Parathyroid adenoma (tissue), 2 donors: ENCODE results near the gene VEPH1.

Experiments
- H2AFZ ChIP-seq: fragments of 300-600 bp; sonication (generic); one replicate; pipeline ENCODE4 v1.7.0; 2017; ENCODE audit warnings: antibody characterized with exemption, mild to moderate bottlenecking
- H3K27ac ChIP-seq: fragments of 300-600 bp; sonication (generic); one replicate; pipeline ENCODE4 v1.7.0; 2017
- H3K27me3 ChIP-seq: fragments of 300-600 bp; sonication (generic); one replicate; pipeline ENCODE4 v1.7.0; 2017; ENCODE audit warnings: low read length; ENCODE audit not compliant: control insufficient read depth, insufficient read depth
- H3K36me3 ChIP-seq: fragments of 300-600 bp; sonication (generic); one replicate; pipeline ENCODE4 v1.7.0; 2017; ENCODE audit warnings: low read length; ENCODE audit not compliant: control insufficient read depth, insufficient read depth
- H3K4me1 ChIP-seq: fragments of 300-600 bp; sonication (generic); one replicate; pipeline ENCODE4 v1.7.0; 2017; ENCODE audit warnings: control low read depth
- H3K4me2 ChIP-seq: fragments of 300-600 bp; sonication (generic); one replicate; pipeline ENCODE4 v1.7.0; 2017; ENCODE audit warnings: low read length
- H3K4me3 ChIP-seq: fragments of 300-600 bp; sonication (generic); one replicate; pipeline ENCODE4 v1.7.0; 2017; ENCODE audit warnings: low read depth, low read length
- H3K79me2 ChIP-seq: fragments of 300-600 bp; sonication (generic); one replicate; pipeline ENCODE4 v1.7.0; 2017; ENCODE audit warnings: control low read depth
- H3K9ac ChIP-seq: fragments of 300-600 bp; sonication (generic); one replicate; pipeline ENCODE4 v1.7.0; 2017; ENCODE audit warnings: mild to moderate bottlenecking
- H3K9me3 ChIP-seq: fragments of 300-600 bp; sonication (generic); one replicate; pipeline ENCODE4 v1.7.0; 2017; ENCODE audit warnings: low read length; ENCODE audit not compliant: control insufficient read depth
- TF ChIP-seq, protein P1 (sequence below): fragments of 300-600 bp; sonication (generic); IDR thresholded peaks from one replicate; pipeline ENCODE4 v1.7.0; 2017; ENCODE audit warnings: antibody characterized with exemption, mild to moderate bottlenecking
- donor health status: primary hyperparathyroidism.

Gene VEPH1

DNA sequence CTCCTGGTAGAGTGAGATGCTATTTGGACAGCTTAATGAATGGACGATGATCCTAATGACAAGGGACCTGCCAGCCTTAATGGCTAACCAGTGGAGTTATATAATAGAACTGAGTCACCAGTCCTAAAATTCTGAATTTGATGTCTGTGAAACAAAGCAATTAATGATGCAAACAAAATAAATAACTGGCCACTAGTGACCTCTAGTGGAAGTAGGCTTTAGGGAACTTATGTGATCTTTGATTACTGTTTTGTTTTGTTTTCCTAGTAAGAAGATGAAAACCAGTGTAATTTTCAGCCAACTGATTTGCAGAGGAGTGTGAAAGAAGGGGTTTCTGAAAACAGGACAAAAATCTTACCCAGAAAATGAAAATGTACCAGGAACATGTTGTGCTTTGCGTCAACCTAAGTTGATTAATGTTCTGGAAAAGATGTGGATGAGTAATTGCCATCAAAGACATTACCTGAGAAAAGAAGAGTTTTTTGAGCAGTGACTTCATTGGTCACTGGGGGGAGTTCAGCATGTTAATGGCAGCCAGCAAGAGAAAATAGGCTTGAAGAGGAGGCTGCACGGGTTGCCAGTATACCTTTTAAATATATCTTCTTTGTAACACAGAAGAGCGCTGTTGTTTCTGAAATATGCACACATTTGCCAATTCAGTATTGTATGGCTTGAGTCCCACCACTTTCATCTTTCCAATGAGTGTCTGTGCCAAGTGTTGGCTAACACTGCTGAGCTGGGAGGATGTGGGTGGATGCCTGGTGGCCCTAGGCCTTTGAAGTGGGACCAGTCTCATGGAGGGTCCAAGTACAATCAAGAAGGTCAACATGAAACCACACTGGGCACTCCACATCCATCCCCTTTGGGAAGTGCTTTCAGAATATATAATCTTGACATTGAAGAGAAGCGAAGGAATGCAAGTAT lies 9.3 kb downstream of the VEPH1 start:
- TF ChIP-seq, protein P1, sequence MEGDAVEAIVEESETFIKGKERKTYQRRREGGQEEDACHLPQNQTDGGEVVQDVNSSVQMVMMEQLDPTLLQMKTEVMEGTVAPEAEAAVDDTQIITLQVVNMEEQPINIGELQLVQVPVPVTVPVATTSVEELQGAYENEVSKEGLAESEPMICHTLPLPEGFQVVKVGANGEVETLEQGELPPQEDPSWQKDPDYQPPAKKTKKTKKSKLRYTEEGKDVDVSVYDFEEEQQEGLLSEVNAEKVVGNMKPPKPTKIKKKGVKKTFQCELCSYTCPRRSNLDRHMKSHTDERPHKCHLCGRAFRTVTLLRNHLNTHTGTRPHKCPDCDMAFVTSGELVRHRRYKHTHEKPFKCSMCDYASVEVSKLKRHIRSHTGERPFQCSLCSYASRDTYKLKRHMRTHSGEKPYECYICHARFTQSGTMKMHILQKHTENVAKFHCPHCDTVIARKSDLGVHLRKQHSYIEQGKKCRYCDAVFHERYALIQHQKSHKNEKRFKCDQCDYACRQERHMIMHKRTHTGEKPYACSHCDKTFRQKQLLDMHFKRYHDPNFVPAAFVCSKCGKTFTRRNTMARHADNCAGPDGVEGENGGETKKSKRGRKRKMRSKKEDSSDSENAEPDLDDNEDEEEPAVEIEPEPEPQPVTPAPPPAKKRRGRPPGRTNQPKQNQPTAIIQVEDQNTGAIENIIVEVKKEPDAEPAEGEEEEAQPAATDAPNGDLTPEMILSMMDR: peak; percentile 65
- Histone ChIP-seq H3K79me2 (no peaks in the 10 kb centered on the region), H3K36me3 (no peaks in the 10 kb centered on the region), H3K27me3 (no peaks in the 10 kb centered on the region), H3K9me3 (no peaks in the 10 kb centered on the region), H2AFZ (peak overlapping the region; percentile 30), H3K4me3 (no peak overlapping the region), H3K4me1 (peaks cover 14% of the 10 kb centered on the region), H3K27ac (peak overlapping the region; percentile 52), H3K4me2 (no peak overlapping the region), H3K9ac (no peak overlapping the region)

DNA sequence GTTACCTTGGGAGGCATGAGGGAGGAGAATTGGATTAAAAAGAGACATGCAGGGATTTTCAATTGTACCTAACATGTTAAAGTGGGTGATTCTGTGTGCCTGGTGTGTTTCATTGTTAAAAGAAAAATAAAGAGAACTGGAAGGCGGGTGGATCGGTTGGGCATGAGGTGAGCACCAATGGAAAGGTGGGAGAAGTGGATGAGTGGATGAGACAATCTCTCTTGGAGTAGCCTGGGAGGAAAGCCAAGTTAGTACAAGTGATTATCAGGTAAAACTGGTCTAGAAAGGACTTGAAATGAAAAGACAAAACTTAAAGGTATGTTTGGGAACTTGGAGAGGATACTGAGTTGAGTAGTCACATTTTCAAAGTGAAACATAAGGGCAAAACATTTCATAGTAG lies 12.1 kb downstream of the VEPH1 start:
- Histone ChIP-seq H3K9ac (no peak overlapping the region), H3K36me3 (no peaks in the 10 kb centered on the region), H3K27ac (no peak overlapping the region), H2AFZ (peak overlapping the region; percentile 33), H3K4me2 (no peak overlapping the region), H3K79me2 (no peaks in the 10 kb centered on the region), H3K9me3 (no peaks in the 10 kb centered on the region), H3K4me1 (peaks cover 4% of the 10 kb centered on the region), H3K27me3 (no peaks in the 10 kb centered on the region), H3K4me3 (no peak overlapping the region)
- TF ChIP-seq, protein P1: no peak

DNA sequence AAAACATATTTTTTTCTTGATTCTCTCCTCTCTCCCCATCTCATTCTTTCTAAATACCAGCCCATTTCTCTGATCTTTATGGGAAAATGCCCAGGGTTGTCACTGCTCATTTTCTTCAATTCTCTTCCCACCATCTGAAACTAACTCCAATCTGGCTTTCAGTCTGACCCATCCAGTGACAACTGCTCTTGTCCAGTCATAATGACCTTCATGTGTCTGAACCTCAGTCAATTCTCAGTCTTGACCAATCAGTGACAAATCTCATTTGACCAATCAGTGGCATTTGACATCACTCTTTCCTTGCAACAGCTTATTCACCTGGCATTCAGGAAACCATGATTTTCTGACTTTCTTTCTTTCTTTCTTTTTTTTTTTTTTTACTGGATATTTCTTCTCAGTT lies 15.1 kb downstream of the VEPH1 start:
- TF ChIP-seq, protein P1: no peak
- Histone ChIP-seq H3K79me2 (no peaks in the 10 kb centered on the region), H3K9me3 (no peaks in the 10 kb centered on the region), H3K27ac (no peak overlapping the region), H2AFZ (no peak overlapping the region), H3K27me3 (no peaks in the 10 kb centered on the region), H3K4me1 (no peaks in the 10 kb centered on the region), H3K36me3 (no peaks in the 10 kb centered on the region), H3K9ac (no peak overlapping the region), H3K4me2 (no peak overlapping the region), H3K4me3 (no peak overlapping the region)

DNA sequence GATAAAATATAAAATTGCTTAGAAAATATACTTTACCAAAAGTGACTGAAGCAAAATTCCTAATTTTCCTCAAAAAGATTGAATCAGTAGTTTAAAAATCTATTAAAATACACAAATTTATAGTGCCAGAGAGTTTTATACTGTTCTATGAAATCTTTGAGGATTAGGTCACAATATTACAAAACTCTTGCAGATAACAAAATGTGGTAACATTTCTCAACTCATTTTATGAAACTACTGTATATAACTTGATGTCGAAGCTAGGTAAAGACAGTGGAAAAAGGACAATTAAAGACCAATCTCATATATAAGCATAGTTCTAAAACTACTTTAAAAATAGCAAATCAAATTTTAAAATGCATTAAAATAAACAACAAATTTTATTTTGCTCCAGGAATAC lies 15.9 kb downstream of the VEPH1 start:
- no peaks in the 10 kb centered on the region for H3K27me3 ChIP-seq
- no peaks in the 10 kb centered on the region for H3K4me1 ChIP-seq
- no peak overlapping the region for H3K9ac ChIP-seq
- H3K4me3 ChIP-seq: no peak overlapping the region
- no peaks in the 10 kb centered on the region for H3K79me2 ChIP-seq
- no peak overlapping the region for H3K4me2 ChIP-seq
- H2AFZ ChIP-seq: no peak overlapping the region
- TF ChIP-seq, protein P1: no peak
- no peaks in the 10 kb centered on the region for H3K36me3 ChIP-seq
- no peak overlapping the region for H3K27ac ChIP-seq
- no peaks in the 10 kb centered on the region for H3K9me3 ChIP-seq
